ENCODE results near the gene C4orf46.

- no peak for TF ChIP-seq SETDB1 (IDR thresholded peaks at IDR 0.05; ENCODE audit: insufficient read length, low read length)
- TF ChIP-seq ZNF362 (tag by site-specific recombination; IDR thresholded peaks at IDR 0.05) = no peak
- TF ChIP-seq CTCF (tag by site-specific recombination; IDR thresholded peaks at IDR 0.05) = no peak
- TF ChIP-seq ZNF529 (tag by site-specific recombination; IDR thresholded peaks at IDR 0.05; ENCODE audit: insufficient replicate concordance) = no peak
- no peak for TF ChIP-seq ZNF37A (tag by site-specific recombination; IDR thresholded peaks at IDR 0.05)
These were observed 14.4 kb downstream of the C4orf46 start for GRCh38 chr4:158657291-158657690.

Measured in HEK293 (cell line).